Pulmonary artery endothelial cell (primary cell): ENCODE data around the gene GNG7. TPM values are rescaled to one million over a fixed set of nuclear protein-coding genes. Genes with fewer than 3 reads are reported as not detected.
"Not testable (repeated sequence)": the region's sequence is repeated elsewhere in the genome, so short reads cannot be mapped to it uniquely, and the experiment has no call there.

Experiments used
- DNase-seq: peaks from one replicate; pipeline ENCODE4 v3.0.0-alpha.2; 2011; ENCODE audit warnings: low read depth, low spot score
- total RNA-seq: library from RNA; depleted of rRNA; stranded (reverse); fragments of >200 nt; gene quantifications from 2 replicates; pipeline ENCODE4 v1.2.3, GENCODE V29; 2014

GNG7 gene
- total RNA-seq, 1 donor from 2014 or later = 0.20 TPM

GRCh38 chr19:2714102-2714501 is 11.6 kb upstream of the GNG7 start:
- DNase-seq = not testable (repeated sequence)

- not testable (repeated sequence) for DNase-seq
Measured at GRCh38 chr19:2713170-2713569, 10.7 kb upstream of the GNG7 start.

- DNase-seq = no peak
Measured at GRCh38 chr19:2711875-2712205, 9.3 kb upstream of the GNG7 start.

GRCh38 chr19:2711172-2711874 is 8.8 kb upstream of the GNG7 start:
- no peak for DNase-seq

- no peak for DNase-seq
Measured at GRCh38 chr19:2706251-2706650, 3.8 kb upstream of the GNG7 start.

GRCh38 chr19:2703691-2704216 is 1.3 kb upstream of the GNG7 start:
- no peak for DNase-seq

DNA sequence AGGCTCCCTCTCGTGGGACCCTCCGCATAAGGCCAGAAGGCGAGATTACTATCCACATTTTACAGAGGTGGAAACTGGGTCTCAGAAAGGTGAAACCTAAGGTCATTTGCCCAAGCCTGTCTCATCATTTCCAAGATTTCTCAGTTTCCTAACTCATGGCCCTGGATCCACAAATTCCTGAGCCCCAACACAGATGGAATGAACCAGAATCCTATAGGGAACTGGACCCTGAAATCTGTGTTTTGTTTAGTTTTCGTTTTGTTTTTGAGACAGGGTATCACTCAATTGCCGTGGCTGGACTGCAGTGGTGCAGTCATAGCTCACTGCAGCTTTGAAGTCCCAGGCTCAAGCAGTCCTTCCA is 563 bp upstream of the GNG7 start:
- DNase-seq = no peak

GRCh38 chr19:2701361-2702169 is 929 bp downstream of the GNG7 start:
- no peak for DNase-seq

GRCh38 chr19:2700660-2701360 is 1.7 kb downstream of the GNG7 start:
- DNase-seq = no peak

DNA sequence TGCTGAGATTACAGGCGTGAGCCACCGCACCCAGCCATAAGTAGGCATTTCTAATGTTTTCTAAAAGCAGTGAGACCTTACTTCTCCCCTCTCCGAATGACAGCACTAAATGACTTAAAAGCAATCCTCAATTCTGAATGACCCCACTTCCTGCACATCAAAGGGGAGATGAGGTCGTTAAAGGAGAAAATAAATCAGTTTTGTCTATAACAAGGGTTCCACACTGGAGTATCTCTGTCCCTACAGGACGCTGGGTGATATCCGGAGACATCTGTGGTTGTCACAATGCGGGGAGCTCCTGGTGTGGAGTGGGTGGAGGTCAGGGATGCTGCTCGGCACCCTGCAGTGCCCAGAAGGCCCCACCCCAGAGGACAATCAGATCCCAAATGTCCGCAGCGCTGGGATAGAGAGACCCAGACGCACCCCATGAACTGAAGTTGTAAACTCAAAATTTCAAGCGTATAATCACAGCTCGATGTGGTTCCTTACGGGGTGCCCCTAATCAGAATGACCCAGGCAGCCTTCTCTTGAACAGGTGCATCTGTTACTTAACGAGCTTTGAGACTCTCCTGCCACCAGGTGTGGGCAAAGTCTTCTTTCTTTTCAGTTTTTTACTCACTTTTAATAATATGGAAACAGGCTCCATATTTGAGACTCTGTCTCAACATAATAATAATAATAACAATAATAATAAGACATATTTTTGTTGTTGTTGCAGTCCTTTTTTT is 2.9 kb downstream of the GNG7 start:
- DNase-seq = no peak

DNA sequence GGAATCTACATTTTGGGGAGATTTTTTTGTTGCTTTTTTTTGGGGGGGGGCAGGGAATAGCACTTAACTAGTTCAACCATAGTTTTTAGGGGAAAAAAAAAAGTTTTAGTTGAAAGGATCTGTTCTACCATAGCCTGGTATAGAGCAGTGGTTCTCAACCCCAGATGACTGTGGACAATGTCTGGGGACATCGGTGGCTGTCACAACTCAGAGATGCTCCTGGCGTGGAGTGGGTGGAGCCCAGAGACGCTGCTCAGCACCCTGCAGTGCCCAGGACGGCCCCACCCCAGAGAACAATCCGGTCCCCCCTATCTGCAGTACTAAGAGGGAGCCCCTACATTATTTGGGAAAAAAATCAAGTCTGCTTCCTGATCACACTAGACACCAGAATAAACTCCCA is 8.3 kb downstream of the GNG7 start:
- no peak for DNase-seq

- no peak for DNase-seq
Measured at GRCh38 chr19:2693492-2694160, 8.9 kb downstream of the GNG7 start.

DNA sequence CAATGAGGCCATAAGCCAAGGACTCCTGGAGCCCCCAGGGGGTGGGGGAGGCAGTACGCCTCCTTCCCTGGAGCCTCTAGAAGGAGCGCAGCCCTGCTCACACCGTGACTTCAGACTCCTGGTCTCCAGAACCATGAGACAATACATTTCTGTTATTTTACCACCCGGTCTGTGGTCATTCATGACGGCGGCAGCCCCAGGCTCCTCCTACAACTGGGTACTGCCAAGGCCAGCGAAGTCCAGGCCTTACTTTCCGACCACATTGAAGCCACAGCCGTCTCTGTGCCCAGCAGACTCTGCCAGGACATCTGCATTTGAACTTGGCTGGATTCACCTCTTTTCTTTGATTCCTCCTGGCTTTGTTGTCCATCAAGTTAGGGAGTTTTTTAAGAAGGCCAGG is 10.5 kb downstream of the GNG7 start:
- no peak for DNase-seq

DNA sequence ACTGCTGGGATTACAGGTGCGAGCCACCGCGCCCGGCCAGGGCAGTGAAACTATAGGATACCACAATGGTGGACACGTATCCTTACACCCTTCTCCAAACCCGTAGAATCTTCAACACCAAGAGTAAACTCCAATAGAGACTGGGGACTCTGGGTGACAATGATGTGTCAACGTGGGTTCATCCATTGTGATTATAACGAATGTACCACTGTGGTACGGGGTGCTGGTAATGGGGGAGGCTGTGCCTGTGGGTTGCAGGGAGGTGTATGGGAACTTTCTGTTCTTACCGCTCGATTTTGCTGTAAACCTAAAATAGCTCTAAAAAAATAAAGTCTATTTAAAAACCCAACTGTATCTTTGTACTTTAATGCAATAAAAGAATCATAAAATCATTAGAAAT is 11.6 kb downstream of the GNG7 start:
- no peak for DNase-seq

DNA sequence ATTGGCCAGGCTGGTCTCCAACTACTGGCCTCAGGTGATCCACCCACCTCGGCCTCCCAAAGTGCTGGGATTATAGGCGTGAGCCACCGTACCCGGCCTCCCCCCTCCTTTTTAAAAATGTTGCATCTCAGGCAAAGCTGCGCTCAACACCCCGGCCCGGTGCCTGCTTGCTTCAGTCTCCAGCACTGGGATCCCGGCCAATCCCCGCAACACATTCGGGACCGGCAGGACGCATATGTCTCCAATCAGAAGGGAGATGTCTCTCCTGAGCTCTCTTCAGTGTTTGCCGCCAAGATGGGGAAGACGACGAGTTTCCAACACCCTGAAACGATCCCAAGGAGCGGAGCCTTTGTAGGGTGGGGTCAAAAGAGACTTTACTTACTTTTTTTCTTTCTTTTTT is 16.1 kb downstream of the GNG7 start:
- no peak for DNase-seq

- DNase-seq = no peak
Measured at GRCh38 chr19:2685204-2685704, 17.2 kb downstream of the GNG7 start.

- DNase-seq = no peak
Measured at GRCh38 chr19:2683430-2684003, 19.0 kb downstream of the GNG7 start.

DNA sequence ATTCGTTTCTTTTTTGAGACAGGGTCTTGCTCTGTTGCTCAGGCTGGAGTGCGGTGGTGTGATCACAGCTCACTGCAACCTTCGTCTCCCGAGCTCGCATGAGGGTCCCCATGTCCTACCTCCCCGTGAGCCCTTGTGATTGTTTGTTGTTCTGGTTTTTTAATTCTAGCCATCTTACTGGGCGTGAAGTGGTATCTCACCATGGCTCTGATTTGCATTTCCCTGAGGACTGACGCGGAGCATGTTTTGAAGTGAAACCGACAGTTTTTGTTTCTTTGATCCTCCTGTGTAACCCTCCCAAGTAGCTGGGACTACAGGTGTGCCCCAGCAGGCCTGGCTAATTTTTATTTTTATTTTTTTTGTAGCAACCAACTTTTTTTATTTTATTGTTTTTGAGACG is 21.7 kb downstream of the GNG7 start:
- DNase-seq = no peak

GRCh38 chr19:2679439-2679838 is 23.1 kb downstream of the GNG7 start:
- DNase-seq = no peak

GRCh38 chr19:2678948-2679347 is 23.5 kb downstream of the GNG7 start:
- DNase-seq = not testable (repeated sequence)
